SK-N-SH (cell line): Measurements from ENCODE around the gene GASK1A.

Source experiments
- EP300 ChIP-seq, 2 experiments: IDR thresholded peaks; 2 replicates each; pipeline versions ENCODE4 v1.4.0 to v1.6.1; 2012; ENCODE audit warnings: borderline replicate concordance in 1 of 2, low read depth in 1 of 2, low read length in 1 of 2
- GATA2 ChIP-seq: sonication (generic); formaldehyde crosslinking; IDR thresholded peaks from 2 replicates; pipeline ENCODE4 v1.5.0; 2020; ENCODE audit warnings: mild to moderate bottlenecking, missing genetic modification reagents
- NFIC ChIP-seq: IDR thresholded peaks from 2 replicates; pipeline ENCODE4 v1.4.0; 2012; ENCODE audit warnings: borderline replicate concordance
- TEAD4 ChIP-seq: IDR thresholded peaks from 2 replicates; pipeline ENCODE4 v1.4.0; 2012; ENCODE audit warnings: mild to moderate bottlenecking, borderline replicate concordance; ENCODE audit not compliant: insufficient read depth
- TF ChIP-seq, protein P1 (sequence below): fragments of 200-600 bp; sonication (generic); IDR thresholded peaks from 2 replicates; pipeline ENCODE4 v1.6.1; 2017; ENCODE audit warnings: antibody characterized with exemption, mild to moderate bottlenecking, moderate library complexity
- TF ChIP-seq, protein P2 (sequence below): IDR thresholded peaks from 2 replicates; pipeline ENCODE4 v1.4.0; 2012; ENCODE audit warnings: low read depth

DNA sequence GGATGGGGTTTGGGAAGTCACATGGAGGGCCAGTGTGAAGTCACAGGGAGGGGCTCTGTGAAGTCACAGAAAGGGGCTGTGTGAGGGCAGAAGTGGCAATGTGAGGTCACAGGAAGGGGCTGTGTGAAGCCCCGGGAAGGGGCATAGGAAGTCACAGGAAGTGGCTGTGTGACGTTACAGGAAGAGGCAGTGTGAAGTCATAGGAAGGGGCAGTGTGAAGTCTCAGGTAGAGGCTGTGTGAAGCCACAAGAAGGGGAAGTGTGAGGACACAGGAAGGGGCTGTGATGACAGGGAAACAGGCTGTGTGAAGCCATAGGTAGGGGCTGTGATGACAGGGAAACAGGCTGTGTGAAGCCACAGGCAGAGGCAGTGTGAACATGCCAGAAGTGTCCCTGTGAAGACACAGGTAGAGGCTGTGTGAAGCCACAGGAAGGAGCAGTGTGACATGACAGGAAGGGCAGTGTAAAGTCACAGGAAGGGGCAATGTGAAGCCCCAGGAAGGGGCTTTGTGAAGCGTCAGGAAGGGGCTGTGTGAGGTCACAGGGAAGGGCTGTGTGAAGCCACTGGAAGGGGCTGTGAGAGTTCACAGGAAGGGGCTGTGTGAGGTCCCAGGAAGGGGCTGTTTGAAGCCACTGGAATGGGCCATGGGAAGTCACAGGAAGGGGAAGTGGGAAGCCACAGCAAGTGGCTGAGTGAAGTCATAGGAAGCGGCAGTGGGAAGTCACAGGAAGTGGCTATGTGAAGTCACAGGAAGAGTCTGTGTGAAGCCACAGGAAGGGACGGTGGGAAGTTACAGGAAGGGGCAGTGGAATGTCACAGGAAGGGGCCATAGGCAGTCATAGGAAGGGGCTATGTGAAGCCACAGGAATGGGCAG, 37.1 kb downstream of the GASK1A start:
- TF ChIP-seq, protein P1, sequence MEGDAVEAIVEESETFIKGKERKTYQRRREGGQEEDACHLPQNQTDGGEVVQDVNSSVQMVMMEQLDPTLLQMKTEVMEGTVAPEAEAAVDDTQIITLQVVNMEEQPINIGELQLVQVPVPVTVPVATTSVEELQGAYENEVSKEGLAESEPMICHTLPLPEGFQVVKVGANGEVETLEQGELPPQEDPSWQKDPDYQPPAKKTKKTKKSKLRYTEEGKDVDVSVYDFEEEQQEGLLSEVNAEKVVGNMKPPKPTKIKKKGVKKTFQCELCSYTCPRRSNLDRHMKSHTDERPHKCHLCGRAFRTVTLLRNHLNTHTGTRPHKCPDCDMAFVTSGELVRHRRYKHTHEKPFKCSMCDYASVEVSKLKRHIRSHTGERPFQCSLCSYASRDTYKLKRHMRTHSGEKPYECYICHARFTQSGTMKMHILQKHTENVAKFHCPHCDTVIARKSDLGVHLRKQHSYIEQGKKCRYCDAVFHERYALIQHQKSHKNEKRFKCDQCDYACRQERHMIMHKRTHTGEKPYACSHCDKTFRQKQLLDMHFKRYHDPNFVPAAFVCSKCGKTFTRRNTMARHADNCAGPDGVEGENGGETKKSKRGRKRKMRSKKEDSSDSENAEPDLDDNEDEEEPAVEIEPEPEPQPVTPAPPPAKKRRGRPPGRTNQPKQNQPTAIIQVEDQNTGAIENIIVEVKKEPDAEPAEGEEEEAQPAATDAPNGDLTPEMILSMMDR = no peak
- no peak for TF ChIP-seq GATA2
- TF ChIP-seq, protein P2, sequence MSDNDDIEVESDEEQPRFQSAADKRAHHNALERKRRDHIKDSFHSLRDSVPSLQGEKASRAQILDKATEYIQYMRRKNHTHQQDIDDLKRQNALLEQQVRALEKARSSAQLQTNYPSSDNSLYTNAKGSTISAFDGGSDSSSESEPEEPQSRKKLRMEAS = no peak
- no peak for TF ChIP-seq NFIC
- no peak for TF ChIP-seq EP300 (IDR thresholded peaks at IDR 0.05; ENCODE audit: borderline replicate concordance in 1 of 2, low read depth in 1 of 2, low read length in 1 of 2)
- TF ChIP-seq TEAD4 = no peak
